BLaER1 treated with 17β-estradiol and CSF1 and Interleukin-3, amounts not matched to agents 10 nM and 100 nM (cell line): Measurements from ENCODE around the gene MORN1.
A peak's percentile ranks its signal among the peaks of the same experiment; 100 is the strongest.

Experiments used
- H3K27ac ChIP-seq, 11 experiments: shearing (Covaris generic); formaldehyde crosslinking; 2 replicates each; pipeline ENCODE4 v1.8.1; 2022
- H3K27me3 ChIP-seq, 11 experiments: shearing (Covaris generic); formaldehyde crosslinking; 2 replicates each; pipeline ENCODE4 v1.8.1; 2022
- H3K36me3 ChIP-seq, 11 experiments: shearing (Covaris generic); formaldehyde crosslinking; 2 replicates each; pipeline ENCODE4 v1.8.1; 2022
- H3K4me1 ChIP-seq, 10 experiments: shearing (Covaris generic); formaldehyde crosslinking; 2 replicates each; pipeline ENCODE4 v1.8.1; 2022
- H3K4me2 ChIP-seq, 11 experiments: shearing (Covaris generic); formaldehyde crosslinking; 2 replicates each; pipeline ENCODE4 v1.8.1; 2022
- H3K4me3 ChIP-seq, 10 experiments: shearing (Covaris generic); formaldehyde crosslinking; 2 replicates each; pipeline ENCODE4 v1.8.1; 2022
- H3K9ac ChIP-seq, 11 experiments: shearing (Covaris generic); formaldehyde crosslinking; 2 replicates each; pipeline ENCODE4 v1.8.1; 2022
- H3K9me3 ChIP-seq, 11 experiments: shearing (Covaris generic); formaldehyde crosslinking; replicated peaks in 1 of 11; 2 replicates each; pipeline ENCODE4 v1.8.1; 2022
- H4K20me1 ChIP-seq, 11 experiments: shearing (Covaris generic); formaldehyde crosslinking; 2 replicates each; pipeline ENCODE4 v1.8.1; 2022
- Cebpa-rat ChIP-seq, 11 experiments: shearing (Covaris generic); IDR thresholded peaks; 2 replicates each; pipeline ENCODE4 v1.8.1; 2022

MORN1 gene

DNA sequence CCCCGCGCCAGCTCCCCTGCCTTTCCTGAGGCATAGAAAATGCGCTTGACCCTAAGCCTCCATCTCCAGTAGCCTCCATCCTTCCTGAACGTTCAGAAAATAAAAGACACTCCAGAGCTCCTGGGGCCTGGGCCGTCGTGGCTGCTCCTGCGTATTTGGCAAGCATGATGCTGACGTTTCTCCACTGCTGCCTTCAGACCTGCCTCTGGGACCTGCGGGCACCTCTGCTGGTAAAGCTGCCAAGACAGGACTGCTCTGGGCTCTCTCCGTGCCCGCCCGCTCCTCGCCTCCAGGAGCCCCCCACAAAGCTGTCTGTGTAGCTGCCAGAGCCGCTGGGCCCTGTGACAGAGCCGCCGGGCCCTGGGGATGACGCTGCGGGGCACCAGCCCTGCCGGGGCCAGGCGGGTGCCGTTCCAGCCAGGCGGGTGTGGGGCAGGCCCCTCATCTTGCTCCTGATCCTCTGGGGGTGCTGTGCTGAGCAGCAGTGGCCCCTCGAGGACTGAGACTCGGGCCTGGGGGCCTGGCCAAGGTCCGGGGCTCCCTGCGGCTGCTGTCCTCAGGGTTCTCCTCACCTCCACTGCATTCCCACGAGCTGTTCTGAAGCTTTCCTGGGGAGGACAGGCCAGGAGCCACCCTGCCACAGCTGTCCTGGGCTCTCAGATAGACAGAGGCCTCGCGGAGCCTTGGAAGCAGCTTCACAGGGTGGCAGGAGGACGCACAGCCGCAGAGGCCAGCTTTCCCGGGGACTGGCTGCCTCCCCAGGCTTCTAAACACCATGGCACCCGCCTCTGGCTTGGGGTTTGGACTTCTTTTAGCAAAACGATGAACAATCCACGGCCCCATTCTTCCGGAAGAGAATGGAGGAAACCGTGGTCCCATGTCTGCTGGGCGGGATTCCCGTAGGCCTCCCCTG, 48.1 kb downstream of the MORN1 start:
- Histone ChIP-seq H3K4me1 (peaks cover 0 to 7% (median 2%) of the 10 kb centered on the region in 10 experiments; a peak in 7 of 20 replicates), H3K27me3 (peaks cover 0 to 14% (median 0%) of the 10 kb centered on the region in 11 experiments; a peak in 6 of 22 replicates), H4K20me1 (peaks cover 0 to 7% (median 0%) of the 10 kb centered on the region in 11 experiments; a peak in 3 of 22 replicates), H3K9me3 (no peaks in the 10 kb centered on the region), H3K36me3 (no peaks in the 10 kb centered on the region), H3K27ac (peak overlapping the region in 3 of 11 experiments; percentile 26 to 49 (median 30); a peak in 2 of 22 replicates), H3K9ac (peak overlapping the region in 7 of 11 experiments; percentile 26 to 53 (median 38); a peak in 4 of 22 replicates), H3K4me3 (no peak overlapping the region), H3K4me2 (peak overlapping the region in 8 of 11 experiments; percentile 9 to 32 (median 23); a peak in 9 of 22 replicates)
- TF ChIP-seq Cebpa-rat (IDR thresholded peaks at IDR 0.05) = no peak

- H3K4me2 ChIP-seq = no peak overlapping the region
- H3K9me3 ChIP-seq = no peaks in the 10 kb centered on the region
- H3K4me1 ChIP-seq = peaks cover 0 to 7% (median 2%) of the 10 kb centered on the region in 10 experiments; a peak in 7 of 20 replicates
- TF ChIP-seq Cebpa-rat (IDR thresholded peaks at IDR 0.05) = no peak
- H4K20me1 ChIP-seq = peaks cover 0 to 9% (median 0%) of the 10 kb centered on the region in 11 experiments; a peak in 2 of 22 replicates
- peaks cover 0 to 22% (median 3%) of the 10 kb centered on the region in 11 experiments; a peak in 6 of 22 replicates for H3K27me3 ChIP-seq
- no peak overlapping the region for H3K9ac ChIP-seq
- no peak overlapping the region for H3K4me3 ChIP-seq
- H3K36me3 ChIP-seq = no peaks in the 10 kb centered on the region
- no peak overlapping the region for H3K27ac ChIP-seq
Measured at GRCh38 chr1:2342384-2343022, 48.9 kb downstream of the MORN1 start.

- peaks cover 0 to 9% (median 0%) of the 10 kb centered on the region in 11 experiments; a peak in 2 of 22 replicates for H4K20me1 ChIP-seq
- H3K4me1 ChIP-seq = peaks cover 0 to 9% (median 3%) of the 10 kb centered on the region in 10 experiments; a peak in 15 of 20 replicates
- H3K9me3 ChIP-seq = no peaks in the 10 kb centered on the region
- H3K27me3 ChIP-seq = peaks cover 0 to 28% (median 3%) of the 10 kb centered on the region in 11 experiments; a peak in 6 of 22 replicates
- no peak overlapping the region for H3K4me3 ChIP-seq
- H3K27ac ChIP-seq = no peak overlapping the region
- H3K36me3 ChIP-seq = no peaks in the 10 kb centered on the region
- H3K4me2 ChIP-seq = no peak overlapping the region
- no peak for TF ChIP-seq Cebpa-rat (IDR thresholded peaks at IDR 0.05)
- H3K9ac ChIP-seq = no peak overlapping the region; a peak in 1 of 22 replicates
Measured at GRCh38 chr1:2341706-2342383, 49.5 kb downstream of the MORN1 start.

- Histone ChIP-seq H3K9me3 (no peaks in the 10 kb centered on the region), H3K4me2 (no peak overlapping the region), H3K4me1 (peaks cover 8 to 18% (median 12%) of the 10 kb centered on the region in 10 experiments; a peak in 19 of 20 replicates), H3K4me3 (no peak overlapping the region), H3K27ac (no peak overlapping the region), H3K9ac (no peak overlapping the region), H3K36me3 (no peaks in the 10 kb centered on the region), H4K20me1 (peaks cover 0 to 12% (median 0%) of the 10 kb centered on the region in 11 experiments; a peak in 1 of 22 replicates), H3K27me3 (peaks cover 0 to 33% (median 3%) of the 10 kb centered on the region in 11 experiments; a peak in 7 of 22 replicates)
- TF ChIP-seq Cebpa-rat (IDR thresholded peaks at IDR 0.05) = no peak
Measured at GRCh38 chr1:2340918-2341254, 50.5 kb downstream of the MORN1 start.

GRCh38 chr1:2340086-2340917, 51.1 kb downstream of the MORN1 start:
- H3K27ac ChIP-seq = no peak overlapping the region
- H3K27me3 ChIP-seq = peaks cover 0 to 33% (median 3%) of the 10 kb centered on the region in 11 experiments; a peak in 7 of 22 replicates
- no peak overlapping the region for H3K4me2 ChIP-seq
- H4K20me1 ChIP-seq = peaks cover 0 to 18% (median 0%) of the 10 kb centered on the region in 11 experiments; a peak in 1 of 22 replicates
- H3K4me1 ChIP-seq = peaks cover 8 to 20% (median 15%) of the 10 kb centered on the region in 10 experiments; a peak in 19 of 20 replicates
- no peaks in the 10 kb centered on the region for H3K36me3 ChIP-seq
- TF ChIP-seq Cebpa-rat (IDR thresholded peaks at IDR 0.05) = no peak
- H3K9me3 ChIP-seq = no peaks in the 10 kb centered on the region
- H3K9ac ChIP-seq = no peak overlapping the region
- H3K4me3 ChIP-seq = no peak overlapping the region

GRCh38 chr1:2339206-2340085, 51.9 kb downstream of the MORN1 start:
- TF ChIP-seq Cebpa-rat (IDR thresholded peaks at IDR 0.05) = no peak

GRCh38 chr1:2337501-2337900, 53.9 kb downstream of the MORN1 start:
- Histone ChIP-seq H3K27me3 (peaks cover 0 to 33% (median 3%) of the 10 kb centered on the region in 11 experiments; a peak in 7 of 22 replicates), H3K4me2 (no peak overlapping the region), H3K9ac (no peak overlapping the region), H3K36me3 (no peaks in the 10 kb centered on the region), H3K27ac (no peak overlapping the region), H3K4me3 (no peak overlapping the region), H4K20me1 (peaks cover 0 to 35% (median 0%) of the 10 kb centered on the region in 11 experiments; a peak in 3 of 22 replicates), H3K4me1 (peaks cover 8 to 15% (median 12%) of the 10 kb centered on the region in 10 experiments; a peak in 19 of 20 replicates), H3K9me3 (no peaks in the 10 kb centered on the region)
- no peak for TF ChIP-seq Cebpa-rat (IDR thresholded peaks at IDR 0.05)

More at GRCh38 chr1:2339206-2340085, 51.9 kb downstream of the MORN1 start:
- Histone ChIP-seq H3K27ac (no peak overlapping the region), H3K27me3 (peaks cover 0 to 33% (median 3%) of the 10 kb centered on the region in 11 experiments; a peak in 7 of 22 replicates), H3K4me2 (no peak overlapping the region), H3K4me3 (no peak overlapping the region), H3K4me1 (peaks cover 8 to 20% (median 15%) of the 10 kb centered on the region in 10 experiments; a peak in 19 of 20 replicates), H3K36me3 (no peaks in the 10 kb centered on the region), H3K9ac (no peak overlapping the region), H4K20me1 (peaks cover 0 to 21% (median 0%) of the 10 kb centered on the region in 11 experiments; a peak in 1 of 22 replicates), H3K9me3 (no peaks in the 10 kb centered on the region)
